SKM-1 (cell line): Measurements from ENCODE around the gene DEDD2.

ENCODE experiments used
- DNase-seq: peaks from one replicate; lab custom pipeline; 2025; ENCODE audit not compliant: unreplicated experiment; lab: John Stamatoyannopoulos, UW

DEDD2 gene

GRCh38 chr19:42228641-42229040 lies 11.2 kb upstream of the DEDD2 start:
- DNase-seq = no peak

DNA sequence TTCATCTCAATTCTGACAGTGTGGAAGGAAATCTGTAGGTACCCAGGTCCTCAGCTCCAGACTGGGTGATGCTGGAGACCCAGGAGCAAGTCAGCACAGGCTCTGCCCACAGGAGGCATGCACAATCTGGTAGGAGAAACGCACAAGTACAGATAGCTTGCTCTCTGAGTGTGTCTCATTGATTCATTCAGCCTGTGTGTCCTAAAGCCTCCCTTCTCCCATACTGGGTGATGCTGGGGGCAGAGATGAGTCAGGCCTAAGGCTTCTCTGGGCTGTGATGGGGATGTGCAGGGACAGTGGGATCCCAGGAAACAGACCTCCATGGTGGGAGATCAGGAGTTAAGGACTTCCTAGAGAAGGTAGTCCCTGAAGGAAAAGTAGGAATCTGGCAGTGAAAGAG lies 9.4 kb upstream of the DEDD2 start:
- no peak for DNase-seq

- no peak for DNase-seq
These were observed 8.3 kb upstream of the DEDD2 start for GRCh38 chr19:42225718-42226292.

DNA sequence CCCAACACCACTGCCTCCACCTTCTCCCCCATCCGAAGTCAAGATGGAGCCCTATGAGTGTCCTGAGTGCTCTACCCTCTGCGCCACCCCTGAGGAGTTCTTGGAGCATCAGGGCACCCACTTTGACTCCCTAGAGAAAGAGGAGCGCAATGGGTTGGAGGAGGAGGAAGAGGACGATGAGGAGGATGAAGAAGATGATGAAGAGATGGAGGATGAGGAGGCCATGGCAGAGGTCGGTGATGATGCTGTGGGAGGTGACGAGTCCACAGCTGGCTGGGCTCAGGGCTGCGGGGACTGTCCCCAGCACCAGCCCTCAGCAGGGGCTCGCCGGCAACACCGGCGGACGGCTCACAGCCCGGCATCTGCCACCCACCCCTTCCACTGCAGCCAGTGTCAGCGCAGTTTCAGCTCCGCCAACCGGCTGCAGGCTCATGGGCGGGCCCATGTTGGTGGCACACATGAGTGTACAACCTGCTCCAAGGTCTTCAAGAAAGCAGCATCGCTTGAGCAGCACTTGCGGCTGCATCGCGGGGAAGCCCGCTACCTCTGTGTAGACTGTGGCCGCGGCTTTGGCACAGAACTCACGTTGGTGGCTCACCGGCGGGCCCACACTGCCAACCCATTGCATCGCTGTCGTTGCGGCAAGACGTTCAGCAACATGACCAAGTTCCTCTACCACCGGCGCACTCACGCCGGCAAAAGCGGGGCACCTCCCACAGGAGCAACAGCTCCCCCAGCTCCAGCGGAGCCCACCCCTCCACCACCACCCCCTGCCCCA lies 7.7 kb upstream of the DEDD2 start:
- no peak for DNase-seq

GRCh38 chr19:42220751-42221097 lies 3.2 kb upstream of the DEDD2 start:
- DNase-seq = no peak

DNA sequence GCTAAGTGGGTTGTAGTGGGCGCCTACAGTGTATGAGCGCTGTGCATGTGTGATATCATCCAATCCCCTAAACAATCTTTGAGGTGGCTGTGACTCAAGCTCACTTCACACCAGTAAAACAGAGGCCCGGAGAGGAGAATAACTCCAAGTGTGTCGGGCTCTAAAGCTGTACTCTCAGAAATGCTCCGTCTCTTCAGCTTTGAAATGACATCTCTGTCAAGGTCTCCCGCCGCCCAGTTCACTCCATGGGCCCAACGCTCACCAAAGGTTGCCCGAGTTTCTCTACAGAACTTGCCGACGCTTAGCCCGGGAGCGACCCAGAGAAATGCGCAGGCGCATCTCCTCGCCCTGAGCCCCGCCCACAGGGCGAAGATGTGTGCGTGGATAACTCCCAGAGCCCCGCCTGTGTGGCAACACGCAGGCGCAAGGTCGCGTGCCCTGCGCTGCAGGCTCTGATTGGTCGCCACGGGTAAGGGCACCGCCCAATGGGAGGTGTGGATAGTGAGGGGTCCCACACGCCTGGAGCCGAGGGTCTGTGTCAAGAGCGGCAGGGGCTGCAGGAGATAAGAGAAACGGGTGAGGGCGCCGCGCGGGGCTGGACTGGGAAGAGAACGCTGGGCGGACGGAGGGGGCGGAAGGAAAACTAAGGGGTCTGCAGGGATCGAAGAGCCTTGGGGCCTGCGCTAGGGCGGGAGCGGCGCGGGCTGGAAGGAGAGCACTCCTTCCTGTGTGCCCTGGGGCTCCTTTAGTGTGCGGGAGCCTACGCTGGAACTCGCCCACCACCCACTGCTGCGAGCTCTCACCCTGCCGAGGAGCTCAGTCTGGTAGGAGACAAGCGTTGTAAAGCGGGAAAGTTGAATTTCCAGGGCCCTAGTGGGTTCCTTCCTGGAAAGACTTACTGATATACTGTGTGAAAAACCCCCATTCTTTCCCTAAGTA lies 2.6 kb upstream of the DEDD2 start, which contains the start of gene ZNF526:
ZNF526 (plus strand) TSS at position 501 of the 939 bp plus-strand sequence. CDS start 4,092 bp downstream, outside the sequence.
- peak; percentile 55 for DNase-seq

DNA sequence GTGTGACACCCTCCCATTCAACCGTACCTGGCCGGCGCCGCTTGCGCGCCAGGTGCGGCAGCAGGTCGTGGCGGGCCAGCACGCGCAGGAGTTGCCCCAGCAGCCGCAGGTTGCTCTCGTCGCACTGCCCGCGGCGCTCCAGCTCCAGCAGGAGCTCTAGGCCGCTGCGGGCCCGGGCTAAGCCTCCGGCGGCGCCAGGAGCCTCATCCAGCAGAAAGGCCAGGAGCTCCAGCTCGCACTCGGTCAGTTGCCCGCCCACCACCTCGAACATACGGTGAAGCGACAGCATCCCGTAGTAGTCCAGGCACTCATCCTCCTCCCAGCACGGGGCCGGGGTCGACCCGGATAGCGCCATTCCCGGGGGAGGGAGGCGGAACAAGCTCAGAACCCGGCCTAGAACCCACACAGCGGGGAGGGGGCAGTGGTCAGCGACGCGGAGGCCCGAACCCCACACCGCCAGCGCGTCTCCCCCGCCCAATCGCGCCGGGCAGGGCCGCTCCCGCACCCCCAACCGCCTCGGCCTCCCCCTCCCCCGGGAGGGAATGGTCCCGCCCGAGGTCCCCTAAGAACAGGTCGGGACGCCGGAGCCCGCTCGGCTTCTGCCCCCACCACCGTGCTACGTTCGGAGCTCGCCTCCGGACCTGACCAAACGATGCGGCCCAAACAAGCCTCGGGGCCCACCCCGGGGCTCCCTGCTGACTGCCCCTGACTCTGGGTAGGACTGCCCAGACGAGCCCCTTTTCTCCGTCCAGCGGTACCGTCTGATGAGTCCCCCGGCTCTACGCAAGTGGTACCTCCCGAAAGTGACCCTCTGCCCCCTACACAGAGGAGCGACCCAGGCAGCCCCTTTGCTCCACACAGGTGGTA lies 591 bp downstream of the DEDD2 start:
- no peak for DNase-seq

- DNase-seq = no peak
These were observed 2.5 kb downstream of the DEDD2 start for GRCh38 chr19:42214810-42215485.

DNA sequence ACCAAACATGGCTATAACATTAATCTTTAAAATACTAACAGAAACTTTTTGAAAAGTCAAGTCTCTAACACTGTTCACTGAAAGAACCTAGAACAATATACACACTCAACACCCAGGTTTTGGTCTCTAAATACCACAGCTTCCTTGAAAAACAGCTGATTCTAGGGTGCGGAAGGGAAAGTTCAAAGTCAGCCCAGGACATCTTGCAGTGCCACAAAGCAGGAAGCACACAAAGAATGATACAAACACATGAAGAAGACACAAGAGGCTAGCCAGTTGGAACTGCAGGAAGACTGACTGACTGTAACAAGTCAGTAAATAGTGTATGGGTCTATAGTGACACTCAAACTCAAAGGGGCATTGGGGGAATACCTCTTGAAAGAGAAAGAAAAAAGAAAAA lies 4.6 kb downstream of the DEDD2 start:
- DNase-seq = no peak

GRCh38 chr19:42208612-42209011 lies 8.9 kb downstream of the DEDD2 start:
- DNase-seq = no peak

- no peak for DNase-seq
These were observed 9.7 kb downstream of the DEDD2 start for GRCh38 chr19:42207767-42208271.

DNA sequence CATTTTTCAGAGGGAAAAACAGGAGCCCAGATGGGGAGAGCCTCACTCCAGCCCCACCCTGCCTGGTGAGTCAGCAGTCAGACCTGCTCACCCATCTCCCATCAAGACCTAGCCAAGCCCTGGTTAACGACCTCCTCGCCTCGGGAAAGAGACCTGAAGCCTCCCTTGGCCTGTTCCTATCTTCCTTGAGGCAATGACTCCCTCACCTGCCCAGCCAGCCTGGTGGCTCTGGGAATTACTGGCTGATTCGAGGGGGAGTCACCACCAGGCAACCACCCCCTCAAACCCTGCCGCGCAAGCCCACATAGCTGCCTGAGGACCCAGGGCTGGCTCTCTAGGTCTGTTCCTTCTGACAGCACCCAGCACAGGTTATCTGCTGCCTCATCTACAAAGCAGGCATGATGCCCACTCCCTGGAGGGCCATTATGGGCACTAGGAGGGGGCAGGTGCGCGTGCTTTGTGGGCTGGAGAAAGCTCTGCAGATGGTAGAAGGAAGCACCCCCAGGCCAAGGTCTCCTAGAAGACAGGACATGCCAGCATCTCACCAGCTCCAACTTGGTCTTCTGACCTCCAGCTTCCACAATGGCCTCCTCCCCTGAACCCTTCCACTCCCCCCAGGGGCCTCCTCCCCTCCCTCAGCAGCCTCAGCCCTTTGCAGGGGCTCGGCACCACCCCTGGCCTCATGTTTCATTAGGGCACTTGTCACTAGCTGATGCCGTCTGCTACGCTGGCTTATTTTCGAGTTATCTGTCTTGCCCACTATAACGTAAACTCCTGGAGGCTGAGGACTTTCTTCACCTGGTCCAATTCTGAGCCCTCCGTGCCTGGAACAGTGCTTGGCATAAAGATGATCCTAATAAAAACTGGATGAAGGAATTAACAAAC lies 10.4 kb downstream of the DEDD2 start:
- no peak for DNase-seq

- DNase-seq = no peak
These were observed 12.8 kb downstream of the DEDD2 start for GRCh38 chr19:42204664-42205063.

DNA sequence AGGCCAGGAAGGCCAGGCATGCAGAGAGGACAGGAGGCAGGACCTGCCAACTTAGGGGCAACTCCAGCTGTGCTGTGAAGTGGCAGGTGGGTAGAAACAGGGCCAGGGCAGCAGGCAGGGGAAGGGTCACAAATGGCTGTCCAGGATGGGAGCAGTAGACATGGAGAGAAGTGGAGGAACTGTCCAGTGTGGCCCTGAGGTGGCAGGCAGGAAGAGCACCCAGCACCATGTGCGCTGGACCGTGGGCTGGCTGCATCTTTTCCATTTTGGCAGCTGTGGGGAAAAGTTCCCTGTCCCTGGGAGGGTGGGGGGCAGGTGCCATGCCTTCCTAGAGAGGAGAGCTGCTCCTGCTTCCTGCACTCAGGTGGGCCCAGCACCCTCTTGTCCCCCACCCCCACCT lies 13.8 kb downstream of the DEDD2 start:
- DNase-seq = no peak

- DNase-seq = no peak
These were observed 15.1 kb downstream of the DEDD2 start for GRCh38 chr19:42202290-42202880.

DNA sequence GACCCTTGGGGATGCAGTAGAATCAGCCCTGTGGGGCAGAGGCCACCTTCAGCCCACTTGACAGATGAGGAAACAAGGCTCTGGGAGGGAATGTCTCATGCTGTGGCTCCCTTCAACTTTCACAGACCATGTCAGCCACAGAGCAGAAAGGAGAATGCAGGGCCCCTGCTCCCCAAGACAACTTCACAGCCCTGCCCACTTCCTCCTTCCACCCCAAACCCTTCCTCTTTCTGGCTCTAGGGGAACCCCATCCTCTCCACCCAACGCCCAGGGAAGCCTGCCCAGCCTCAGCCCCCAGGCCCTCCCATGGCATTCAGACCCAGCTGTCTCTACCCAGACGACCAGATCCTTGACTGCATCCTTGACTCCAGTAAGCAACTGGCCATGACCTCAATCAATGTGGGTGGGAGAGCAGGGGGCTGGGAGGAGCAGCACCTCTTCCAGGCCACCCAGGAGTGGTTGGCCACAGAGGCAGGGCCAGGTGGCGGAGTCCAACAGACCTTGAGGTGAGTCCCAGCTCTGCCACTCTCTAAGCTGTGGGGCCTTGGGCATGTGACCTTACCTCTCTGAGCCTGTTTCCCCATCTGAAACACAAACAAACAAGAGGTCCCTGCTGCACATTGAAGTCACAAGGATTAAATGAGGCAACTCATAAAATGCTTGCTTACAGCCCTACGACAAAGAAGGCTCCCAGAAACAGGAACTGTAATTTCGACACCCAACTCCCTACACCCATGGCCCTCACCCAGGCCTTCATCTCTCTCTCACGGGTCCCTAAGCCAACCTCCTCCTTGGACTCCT lies 15.8 kb downstream of the DEDD2 start:
- DNase-seq = peak; percentile 56

- DNase-seq = no peak
These were observed 17.3 kb downstream of the DEDD2 start for GRCh38 chr19:42200116-42200715.
